Thyroid gland (tissue), 4 donors: ENCODE measurements around the gene BANK1.

Experiments used
- CTCF ChIP-seq, 6 experiments: fragments of 200-600 bp in 3 of 6; fragments of 450-650 bp in 3 of 6; sonication (generic) in 3 of 6; IDR thresholded peaks; one replicate each; pipeline ENCODE4 v1.5.1; 2016 to 2019; ENCODE audit warnings: antibody characterized with exemption in 6 of 6, mild to moderate bottlenecking in 2 of 6, inconsistent platforms in 1 of 6, moderate library complexity in 1 of 6
- POLR2A ChIP-seq, 2 donors: fragments of 450-650 bp; IDR thresholded peaks; one replicate each; pipeline ENCODE4 v1.6.1; 2017; ENCODE audit warnings: antibody characterized with exemption in 2 of 2, mild to moderate bottlenecking in 2 of 2, moderate library complexity in 1 of 2

GRCh38 chr4:101969965-101970364 is 179.4 kb downstream of the BANK1 start:
- TF ChIP-seq CTCF (IDR thresholded peaks at IDR 0.05) (no peak), POLR2A (IDR thresholded peaks at IDR 0.05) (no peak)
